IMR-90 (cell line): Measurements from ENCODE around the gene CLEC16A. TPM values are rescaled to one million over a fixed set of nuclear protein-coding genes. Genes with fewer than 3 reads are reported as not detected.
A peak's percentile ranks its signal among the peaks of the same experiment; 100 is the strongest.

ENCODE experiments used
- ATAC-seq: fragments of 200-7000 bp; cut with Tn5 transposase; 2 replicates; pipeline ENCODE4 v1.9.1; 2020; ENCODE audit warnings: low read depth, mild to moderate bottlenecking, moderate library complexity
- BruUV-seq: library from RNA; stranded (reverse); fragments of 400-500 nt; replicated peaks from 2 replicates; lab custom pipeline; 2021; lab: Mats Ljungman, UMichigan
- CTCF ChIA-PET: fragments of 300-600 bp; formaldehyde crosslinking; extraction: SDS; loops from one replicate; lab custom pipeline; 2021; ENCODE audit warnings: antibody characterized with exemption; lab: Yijun Ruan, JAX
- POLR2A ChIA-PET: fragments of 300-600 bp; sonication (Branson Sonifier 250); formaldehyde crosslinking; loops from one replicate; lab custom pipeline; 2022; ENCODE audit warnings: antibody characterized with exemption; ENCODE audit not compliant: unreplicated experiment; lab: Charles Lee
- DNase-seq: peaks from one replicate; pipeline ENCODE4 v3.0.0; 2013
- H2AFZ ChIP-seq: replicated peaks from 2 replicates; pipeline ENCODE3; 2013; ENCODE audit warnings: low read length, mild to moderate bottlenecking; ENCODE audit not compliant: poor library complexity
- H2AK5ac ChIP-seq: 2 replicates; pipeline ENCODE4 v1.6.1; 2013; ENCODE audit warnings: low read depth, low read length, inconsistent platforms
- H2AK9ac ChIP-seq: replicated peaks from 2 replicates; pipeline ENCODE3; 2013; ENCODE audit warnings: mild to moderate bottlenecking, low read depth, low read length, moderate library complexity; ENCODE audit not compliant: poor library complexity
- H2BK120ac ChIP-seq: 2 replicates; pipeline ENCODE4 v1.6.1; 2013; ENCODE audit warnings: low read depth, low read length, inconsistent platforms
- H2BK15ac ChIP-seq: 3 replicates; pipeline ENCODE4 v1.6.1; 2013; ENCODE audit warnings: low read depth, low read length, inconsistent platforms
- H2BK20ac ChIP-seq: 2 replicates; pipeline ENCODE4 v1.6.1; 2013; ENCODE audit warnings: low read depth, mild to moderate bottlenecking, inconsistent platforms, low read length, moderate library complexity
- H2BK5ac ChIP-seq: 2 replicates; pipeline ENCODE4 v1.6.1; 2013; ENCODE audit warnings: mild to moderate bottlenecking, low read depth, low read length, inconsistent platforms; ENCODE audit not compliant: poor library complexity, severe bottlenecking
- H3K14ac ChIP-seq: replicated peaks from 2 replicates; pipeline ENCODE4 v1.6.1; 2013; ENCODE audit warnings: low read depth, low read length, inconsistent platforms
- H3K18ac ChIP-seq: 2 replicates; pipeline ENCODE4 v1.6.1; 2013; ENCODE audit warnings: low read depth, low read length, control low read depth
- H3K23ac ChIP-seq: 2 replicates; pipeline ENCODE4 v1.6.1; 2013; ENCODE audit warnings: low read depth, low read length, inconsistent platforms
- H3K27ac ChIP-seq: 2 replicates; pipeline ENCODE4 v1.5.1; 2013; ENCODE audit warnings: mild to moderate bottlenecking, control low read depth, low read length; ENCODE audit not compliant: insufficient read depth
- H3K27me3 ChIP-seq: 2 replicates; pipeline ENCODE4 v1.6.1; 2013; ENCODE audit warnings: low read length; ENCODE audit not compliant: control insufficient read depth, insufficient read depth
- H3K36me3 ChIP-seq: 2 replicates; pipeline ENCODE4 v1.6.1; 2013; ENCODE audit warnings: low read length, mixed read lengths; ENCODE audit not compliant: control insufficient read depth, insufficient read depth
- H3K4ac ChIP-seq: 2 replicates; pipeline ENCODE4 v1.6.1; 2013; ENCODE audit warnings: low read depth, low read length, inconsistent platforms
- H3K4me1 ChIP-seq: 2 replicates; pipeline ENCODE4 v1.6.1; 2013; ENCODE audit warnings: low read length, mixed read lengths; ENCODE audit not compliant: control insufficient read depth, insufficient read depth
- H3K4me2 ChIP-seq: 2 replicates; pipeline ENCODE4 v1.6.1; 2013; ENCODE audit warnings: low read depth, mild to moderate bottlenecking, control low read depth, low read length, moderate library complexity
- H3K4me3 ChIP-seq: 2 replicates; pipeline ENCODE4 v1.5.1; 2013; ENCODE audit warnings: low read depth, mild to moderate bottlenecking, control low read depth, low read length, moderate library complexity; ENCODE audit not compliant: insufficient read depth
- H3K56ac ChIP-seq: 2 replicates; pipeline ENCODE4 v1.6.1; 2013; ENCODE audit warnings: low read length, inconsistent platforms; ENCODE audit not compliant: insufficient read depth; ENCODE audit errors: extremely low read depth
- H3K79me1 ChIP-seq, 2 experiments: 2 replicates each; pipeline ENCODE4 v1.6.1; 2013; ENCODE audit warnings: low read length in 2 of 2, inconsistent platforms in 1 of 2, low read depth in 1 of 2
- H3K9ac ChIP-seq: 2 replicates; pipeline ENCODE4 v1.6.1; 2013; ENCODE audit warnings: low read depth, low read length, control low read depth
- H3K9me1 ChIP-seq: 2 replicates; pipeline ENCODE4 v1.6.1; 2013; ENCODE audit warnings: low read length, inconsistent platforms; ENCODE audit not compliant: insufficient read depth
- H3K9me3 ChIP-seq: 2 replicates; pipeline ENCODE4 v1.6.1; 2013; ENCODE audit warnings: low read length; ENCODE audit not compliant: control insufficient read depth, insufficient read depth
- H4K20me1 ChIP-seq: 2 replicates; pipeline ENCODE4 v1.6.1; 2013; ENCODE audit warnings: low read length, inconsistent platforms; ENCODE audit not compliant: insufficient read depth
- H4K5ac ChIP-seq: 2 replicates; pipeline ENCODE4 v1.6.1; 2013; ENCODE audit warnings: mild to moderate bottlenecking, low read depth, low read length, control low read depth
- H4K8ac ChIP-seq, 2 experiments: 2 replicates each; pipeline ENCODE4 v1.6.1; 2013; ENCODE audit warnings: low read depth in 2 of 2, low read length in 2 of 2, control low read depth in 1 of 2, inconsistent platforms in 1 of 2
- H4K91ac ChIP-seq: 2 replicates; pipeline ENCODE4 v1.6.1; 2013; ENCODE audit warnings: low read depth, low read length, inconsistent platforms; ENCODE audit not compliant: insufficient read depth
- CTCF ChIP-seq: conservative IDR thresholded peaks from 2 replicates; pipeline ENCODE4 v1.5.1; 2012; ENCODE audit warnings: mild to moderate bottlenecking, low read depth, low read length, improper control_type of control experiment
- MAFK ChIP-seq: IDR thresholded peaks from 2 replicates; pipeline ENCODE4 v1.6.1; 2012; ENCODE audit warnings: low read depth, low read length, improper control_type of control experiment
- MAZ ChIP-seq: IDR thresholded peaks from 2 replicates; pipeline ENCODE4 v1.6.1; 2012; ENCODE audit warnings: low read depth, mild to moderate bottlenecking, low read length, improper control_type of control experiment, moderate library complexity, borderline replicate concordance
- MXI1 ChIP-seq: IDR thresholded peaks from 2 replicates; pipeline ENCODE4 v1.6.1; 2012; ENCODE audit warnings: low read depth, mild to moderate bottlenecking, low read length, moderate library complexity, borderline replicate concordance
- POLR2A ChIP-seq: IDR thresholded peaks from 2 replicates; pipeline ENCODE4 v1.6.1; 2012; ENCODE audit warnings: mild to moderate bottlenecking, low read depth, low read length
- USF2 ChIP-seq: fragments of 150-350 bp; IDR thresholded peaks from 2 replicates; pipeline ENCODE4 v1.6.1; 2017; ENCODE audit warnings: mild to moderate bottlenecking, antibody characterized with exemption, low read length, low read depth
- WGBS, 2 experiments: methylation state at CpG; one replicate each; pipeline versions ENCODE4 v1.1.5 to v1.1.7; 2013; ENCODE audit warnings: missing lambda C conversion rate in 2 of 2; ENCODE audit not compliant: insufficient read length in 1 of 2; ENCODE audit errors: extremely low coverage in 2 of 2; 5-methylcytosine and 5-hydroxymethylcytosine counted together
- dilution Hi-C: fragments of 300-500 bp; cut with HindIII; formaldehyde crosslinking; loops from one replicate; pipeline ENCODE4 v1.14.3; 2018; ENCODE audit warnings: low sequenced_read_pairs; ENCODE audit not compliant: unreplicated experiment
- in situ Hi-C: fragments of 300-500 bp; cut with MboI; formaldehyde crosslinking; loops from 3 replicates; pipeline ENCODE4 v1.14.3; 2019; ENCODE audit warnings: low sequenced_read_pairs, inconsistent platforms, mixed read lengths
- intact Hi-C: fragments of 100-400 bp; cut with micrococcal nuclease; formaldehyde crosslinking; loops from 2 replicates; pipeline ENCODE4 v1.10.0; 2022
- polyA plus RNA-seq, 3 experiments: library from polyadenylated mRNA; depleted of rRNA; stranded (reverse); fragments of >200 nt; gene quantifications; 2 replicates each; pipeline ENCODE4 v1.2.3, GENCODE V29; 2012; ENCODE audit warnings: low replicate concordance in 1 of 3
- total RNA-seq: library from RNA; depleted of rRNA; stranded (reverse); fragments of >200 nt; gene quantifications from 2 replicates; pipeline ENCODE4 v1.2.3, GENCODE V29; 2012

The CLEC16A gene
- total and polyA plus RNA-seq, 2 of the 4 experiments (the other 2 are of a cell fraction), result 15.9 to 16.5 TPM

GRCh38 chr16:11121914-11122692 is 177.7 kb downstream of the CLEC16A start:
- Histone ChIP-seq H2AFZ (no peak overlapping the region), H3K18ac (no peak overlapping the region), H3K9ac (no peak overlapping the region), H3K4me3 (no peak overlapping the region), H3K4me1 (peaks cover 8% of the 10 kb centered on the region), H2AK5ac (peak overlapping the region; percentile 35; the same call in 1 of the 2 replicates), H3K23ac (peak overlapping the region; percentile 9; the same call in 1 of the 2 replicates), H3K79me1 (no peaks in the 10 kb centered on the region; a peak in 1 of 4 replicates), H3K9me1 (peaks cover 16% of the 10 kb centered on the region), H2BK5ac (no peak overlapping the region), H4K91ac (no peak overlapping the region), H2BK120ac (no peak overlapping the region), H4K8ac (no peak overlapping the region), H2AK9ac (peak overlapping the region; percentile 63), H4K5ac (0 out of 2 replicates have a peak overlapping the region, but pooled peaks have one; percentile 4), H3K56ac (no peak overlapping the region), H3K27ac (no peak overlapping the region), H3K36me3 (peaks cover 24% of the 10 kb centered on the region), H3K27me3 (no peaks in the 10 kb centered on the region), H2BK15ac (peak overlapping the region; percentile 21; the same call in 1 of the 3 replicates), H2BK20ac (0 out of 2 replicates have a peak overlapping the region, but pooled peaks have one; percentile 34), H3K9me3 (no peaks in the 10 kb centered on the region), H4K20me1 (no peaks in the 10 kb centered on the region), H3K14ac (peak overlapping the region; percentile 71; the same call in 1 of the 2 replicates), H3K4ac (peak overlapping the region; percentile 39), H3K4me2 (no peak overlapping the region)
- dilution Hi-C loops, result no loop called here
- no peak; the same call in 1 of the 2 replicates for ATAC-seq
- POLR2A ChIA-PET, result no interaction called here
- BruUV-seq, result no TSS peak
- TF ChIP-seq MXI1 (no peak), MAFK (no peak), MAZ (no peak), USF2 (no peak), POLR2A (no peak), CTCF (no peak)
- WGBS, 2 experiments, result 100% methylated on average over 1 of the region's 8 CpGs; no CpG with 5 or more reads in 1 of the 2 experiments
- DNase-seq, result no peak
- intact Hi-C loops, result no loop called here
- CTCF ChIA-PET, result no interaction called here
- in situ Hi-C loops, result no loop called here
